Fibroblast of the aortic adventitia (primary cell): ENCODE results near the gene NSUN2. TPM values are rescaled to one million over a fixed set of nuclear protein-coding genes. Genes with fewer than 3 reads are reported as not detected.
A peak's percentile ranks its signal among the peaks of the same experiment; 100 is the strongest.

Source experiments
- DNase-seq: peaks from one replicate; pipeline ENCODE4 v3.0.0-alpha.2; 2010; ENCODE audit warnings: low read depth
- H3K4me3 ChIP-seq: 2 replicates; pipeline ENCODE4 v1.5.1; 2011; ENCODE audit warnings: low read depth, mild to moderate bottlenecking, control low read depth, low read length, moderate library complexity
- CTCF ChIP-seq: IDR thresholded peaks from 2 replicates; pipeline ENCODE4 v1.5.1; 2011; ENCODE audit warnings: mild to moderate bottlenecking, low read length, control low read depth, inconsistent platforms; ENCODE audit not compliant: insufficient read depth
- total RNA-seq: library from RNA; depleted of rRNA; stranded (reverse); fragments of >200 nt; gene quantifications from 2 replicates; pipeline ENCODE4 v1.2.3, GENCODE V29; 2012; ENCODE audit warnings: low replicate concordance

Gene NSUN2
- total RNA-seq, 1 donor: 29.0 TPM

- H3K4me3 ChIP-seq: no peak overlapping the region
- no peak for DNase-seq
- no peak for TF ChIP-seq CTCF
Observed at GRCh38 chr5:6556802-6557102, 76.1 kb downstream of the NSUN2 start.

GRCh38 chr5:6556089-6556801 is 76.6 kb downstream of the NSUN2 start:
- DNase-seq: peak; percentile 27
- TF ChIP-seq CTCF: no peak
- H3K4me3 ChIP-seq: no peak overlapping the region

- H3K4me3 ChIP-seq: no peak overlapping the region
- no peak for TF ChIP-seq CTCF
- no peak for DNase-seq
Observed at GRCh38 chr5:6554812-6555211, 78.0 kb downstream of the NSUN2 start.

GRCh38 chr5:6553972-6554371 is 78.9 kb downstream of the NSUN2 start:
- no peak for DNase-seq
- no peak for TF ChIP-seq CTCF
- no peak overlapping the region for H3K4me3 ChIP-seq

- no peak for TF ChIP-seq CTCF
- no peak overlapping the region for H3K4me3 ChIP-seq
- DNase-seq: no peak
Observed at GRCh38 chr5:6552612-6553011, 80.2 kb downstream of the NSUN2 start.

GRCh38 chr5:6551955-6552313 is 80.9 kb downstream of the NSUN2 start:
- no peak for TF ChIP-seq CTCF
- no peak overlapping the region for H3K4me3 ChIP-seq
- DNase-seq: no peak
